ENCODE measurements around the gene GRM8.

GRM8 gene

DNA sequence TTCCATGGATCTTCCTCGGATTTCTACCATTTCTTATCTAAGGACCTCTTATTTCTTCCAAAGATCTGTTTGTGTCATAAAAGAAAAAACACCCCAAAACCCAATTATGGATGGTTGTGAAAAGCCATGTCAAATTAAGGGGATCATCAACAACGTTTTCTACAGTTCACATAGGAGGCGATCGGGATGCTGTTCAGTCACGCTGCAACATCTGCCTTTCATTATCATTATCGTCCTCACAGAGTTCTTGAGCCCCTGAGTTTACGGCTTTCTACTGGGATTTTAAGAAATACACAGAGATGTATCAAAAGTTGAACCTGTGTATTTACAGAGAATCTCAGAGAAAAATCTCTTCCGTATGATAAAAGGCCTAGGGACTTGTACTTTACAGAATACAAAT, 101.4 kb downstream of the GRM8 start:
- Mint-ChIP-seq H3K27ac (no peak overlapping the region), H3K36me3 (ENCODE audit: low read depth) (no peaks in the 10 kb centered on the region), H3K4me3 (no peak overlapping the region), H3K27me3 (ENCODE audit: low read depth) (peaks cover 4% of the 10 kb centered on the region), H3K4me1 (ENCODE audit: low read depth) (no peaks in the 10 kb centered on the region), H3K9me3 (no peaks in the 10 kb centered on the region)

DNA sequence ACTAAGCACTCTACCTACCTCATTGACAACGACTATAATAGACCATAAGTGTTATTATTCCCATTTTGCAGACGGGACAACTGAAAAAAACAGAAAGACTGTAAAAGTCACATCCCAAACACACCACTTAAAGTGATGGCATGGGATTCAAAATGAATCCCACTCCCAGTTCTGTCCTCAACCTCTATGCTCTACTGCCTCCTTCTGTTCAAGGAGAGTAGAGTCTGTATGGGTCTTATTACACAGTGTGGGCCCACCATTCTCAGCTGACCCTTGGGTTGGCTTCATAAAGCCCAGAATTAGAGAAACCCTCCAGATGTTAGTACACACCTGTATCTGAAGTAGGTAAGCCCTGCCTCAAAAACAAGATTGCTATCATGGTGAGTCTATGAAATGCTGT, 102.2 kb downstream of the GRM8 start:
- no peaks in the 10 kb centered on the region for H3K36me3 Mint-ChIP-seq (ENCODE audit: low read depth)
- no peak overlapping the region for H3K4me3 Mint-ChIP-seq

DNA sequence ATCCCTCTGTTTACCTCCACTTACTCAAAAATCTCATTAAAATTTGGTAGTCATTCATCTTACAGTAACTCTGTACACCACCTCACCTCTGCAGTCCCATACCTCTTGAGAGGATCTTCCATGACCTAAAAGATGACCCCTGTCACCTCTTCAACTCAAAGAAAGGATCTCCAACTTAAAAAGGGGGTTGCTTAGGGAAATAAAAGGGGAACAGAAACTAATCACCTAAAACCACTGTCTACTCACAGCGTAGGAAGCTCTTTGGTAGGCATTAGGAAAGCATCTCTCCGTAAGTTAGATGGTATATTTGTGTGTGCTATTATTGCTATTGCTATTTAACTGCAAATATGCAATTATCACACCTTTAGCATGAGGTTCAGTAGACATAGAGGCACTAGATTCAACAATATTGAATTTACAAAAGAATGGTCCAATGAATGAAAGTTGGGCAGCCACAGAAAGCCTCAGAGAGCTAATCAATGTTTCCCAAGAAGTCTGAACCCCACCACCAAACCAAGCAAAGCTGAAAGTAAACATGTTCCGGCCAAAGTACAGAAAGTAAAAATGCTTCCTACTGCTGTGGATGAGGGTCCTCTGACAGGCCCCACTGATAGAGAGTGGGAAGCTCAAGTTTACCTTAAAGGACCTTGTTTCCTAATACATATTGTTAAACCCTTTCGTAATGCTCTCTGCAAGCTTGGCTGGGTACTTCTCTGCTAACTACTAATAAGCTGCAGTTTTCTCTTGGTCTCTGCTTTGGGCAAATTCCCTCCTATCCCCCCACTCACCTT, 105.8 kb downstream of the GRM8 start:
- H3K4me3 Mint-ChIP-seq, result no peak overlapping the region
- H3K27ac Mint-ChIP-seq, result no peak overlapping the region
- H3K27me3 Mint-ChIP-seq (ENCODE audit: low read depth), result peaks cover 4% of the 10 kb centered on the region
- no peaks in the 10 kb centered on the region for H3K36me3 Mint-ChIP-seq (ENCODE audit: low read depth)
- no peaks in the 10 kb centered on the region for H3K4me1 Mint-ChIP-seq (ENCODE audit: low read depth)
- no peaks in the 10 kb centered on the region for H3K9me3 Mint-ChIP-seq

More for the DNA sequence above, 102.2 kb downstream of the GRM8 start:
- Mint-ChIP-seq H3K27ac (no peak overlapping the region), H3K9me3 (no peaks in the 10 kb centered on the region), H3K27me3 (ENCODE audit: low read depth) (peaks cover 4% of the 10 kb centered on the region), H3K4me1 (ENCODE audit: low read depth) (no peaks in the 10 kb centered on the region)

DNA sequence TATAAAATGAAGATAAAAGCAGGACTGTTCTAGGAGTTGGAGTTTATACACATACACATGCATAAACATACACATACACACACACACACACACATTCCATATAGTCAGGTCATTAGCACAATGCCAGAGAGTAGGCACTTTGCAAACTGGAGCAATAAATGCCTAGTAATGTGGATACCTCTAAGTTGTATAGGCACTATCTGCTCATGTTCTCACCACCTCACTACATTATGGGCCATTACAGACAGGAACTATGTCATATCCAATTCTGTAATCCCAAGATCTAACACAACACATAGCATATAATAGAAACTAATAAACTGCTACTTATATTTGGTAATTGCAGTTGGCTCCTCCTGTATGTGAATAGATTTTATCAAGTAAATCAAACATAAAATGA, 115.6 kb downstream of the GRM8 start:
- Mint-ChIP-seq H3K27me3 (ENCODE audit: low read depth) (no peaks in the 10 kb centered on the region), H3K9me3 (no peaks in the 10 kb centered on the region), H3K4me1 (ENCODE audit: low read depth) (no peaks in the 10 kb centered on the region), H3K4me3 (no peak overlapping the region), H3K27ac (no peak overlapping the region), H3K36me3 (ENCODE audit: low read depth) (no peaks in the 10 kb centered on the region)

DNA sequence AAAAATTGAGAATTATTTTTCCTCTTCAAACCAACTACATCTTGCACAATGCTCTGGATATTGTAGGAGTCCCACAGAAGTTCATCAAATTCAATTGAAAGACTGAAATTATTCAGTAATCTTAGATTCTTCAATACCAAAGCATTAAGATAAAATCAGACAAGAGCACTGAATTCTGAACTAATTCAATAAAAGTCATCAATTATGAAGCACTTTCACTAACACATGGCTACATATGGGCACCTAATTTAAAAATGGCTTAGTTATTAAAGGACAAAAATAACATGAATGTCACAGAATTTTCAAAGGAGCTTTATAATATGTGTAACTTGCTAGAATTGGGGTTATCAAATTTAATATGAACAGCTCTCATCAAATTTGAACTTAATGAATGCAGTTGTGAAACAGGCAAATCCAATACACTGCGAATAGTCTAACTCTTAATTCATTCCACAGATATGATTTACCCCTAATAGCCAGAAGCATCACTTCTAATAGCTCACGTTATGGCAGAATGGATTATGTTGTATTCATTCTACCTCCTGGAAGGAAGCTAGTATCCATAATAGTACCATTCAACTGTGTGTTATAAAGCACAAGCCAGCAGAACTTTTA, 116.8 kb downstream of the GRM8 start:
- H3K4me3 Mint-ChIP-seq, result no peak overlapping the region
- no peaks in the 10 kb centered on the region for H3K9me3 Mint-ChIP-seq
- H3K27ac Mint-ChIP-seq, result no peak overlapping the region
- H3K4me1 Mint-ChIP-seq (ENCODE audit: low read depth), result no peaks in the 10 kb centered on the region
- H3K27me3 Mint-ChIP-seq (ENCODE audit: low read depth), result no peaks in the 10 kb centered on the region
- H3K36me3 Mint-ChIP-seq (ENCODE audit: low read depth), result no peaks in the 10 kb centered on the region

DNA sequence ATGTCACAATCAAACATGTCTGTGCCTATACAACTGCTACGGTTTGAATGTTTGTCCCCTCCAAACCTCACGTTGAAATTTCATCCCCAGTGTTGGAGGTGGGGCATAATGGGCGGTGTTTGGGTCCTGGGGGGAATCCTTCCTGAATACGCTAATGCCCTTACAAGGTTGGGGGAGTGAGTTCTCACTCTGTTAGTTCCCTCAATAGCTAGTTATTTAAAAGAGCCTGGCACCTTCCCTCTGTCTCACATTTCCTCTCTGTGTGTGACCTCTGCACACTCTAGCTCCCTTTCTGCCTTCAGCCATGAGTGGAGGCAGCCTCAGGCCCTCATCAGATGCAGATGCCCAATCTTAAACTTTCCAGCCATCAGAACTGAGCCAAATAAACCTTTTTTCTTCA, 129.5 kb downstream of the GRM8 start:
- Mint-ChIP-seq H3K4me3 (no peak overlapping the region), H3K27ac (no peak overlapping the region), H3K9me3 (no peaks in the 10 kb centered on the region), H3K27me3 (ENCODE audit: low read depth) (no peaks in the 10 kb centered on the region), H3K36me3 (ENCODE audit: low read depth) (no peaks in the 10 kb centered on the region), H3K4me1 (ENCODE audit: low read depth) (no peaks in the 10 kb centered on the region)

DNA sequence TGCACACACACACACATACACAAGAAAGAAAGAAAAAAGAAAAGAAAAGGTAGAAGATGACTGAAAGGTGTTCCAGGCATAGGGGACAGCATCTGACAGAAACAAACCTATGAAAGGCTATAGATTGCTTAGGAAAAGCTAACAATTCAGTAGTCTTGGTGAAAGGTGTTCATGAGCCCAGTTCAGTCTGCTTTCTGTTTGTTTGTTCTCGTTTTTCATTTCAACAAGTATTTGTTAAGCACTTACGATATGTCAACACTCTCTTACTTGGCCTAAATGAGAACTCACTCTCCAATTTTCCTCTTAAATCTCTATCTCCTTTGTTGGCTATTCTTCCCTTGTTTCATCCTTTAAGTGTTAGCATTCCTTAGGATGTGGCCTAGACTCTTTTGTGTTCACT, 133.2 kb downstream of the GRM8 start:
- Mint-ChIP-seq H3K27me3 (ENCODE audit: low read depth) (no peaks in the 10 kb centered on the region), H3K9me3 (no peaks in the 10 kb centered on the region), H3K4me3 (no peak overlapping the region), H3K4me1 (ENCODE audit: low read depth) (no peaks in the 10 kb centered on the region), H3K36me3 (ENCODE audit: low read depth) (no peaks in the 10 kb centered on the region), H3K27ac (no peak overlapping the region)

DNA sequence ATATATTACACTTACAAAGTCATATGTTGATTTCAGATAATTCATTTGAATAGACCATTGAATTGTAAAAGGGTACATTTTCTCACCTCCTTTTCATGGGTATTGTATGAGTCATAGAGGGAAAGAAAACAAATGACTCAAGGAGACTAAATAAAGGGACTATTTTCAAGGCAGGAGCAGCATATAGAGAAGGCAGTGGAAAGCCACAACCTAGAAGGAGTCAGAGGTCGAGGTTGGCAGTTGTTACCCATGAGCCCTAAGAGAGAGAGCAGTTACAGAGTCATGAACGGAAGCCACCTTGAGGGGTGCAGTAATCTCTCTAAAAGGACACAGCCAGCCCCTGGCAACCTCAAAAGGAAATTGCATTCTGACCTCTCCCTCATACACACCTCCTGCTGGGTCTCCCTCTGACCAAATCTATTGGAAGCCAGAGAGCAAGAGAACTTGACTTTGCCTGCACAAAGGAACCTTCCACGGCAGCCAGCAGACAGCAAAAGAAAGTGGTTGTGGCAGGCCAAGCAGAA, 137.9 kb downstream of the GRM8 start:
- Mint-ChIP-seq H3K27me3 (ENCODE audit: low read depth) (no peaks in the 10 kb centered on the region), H3K9me3 (no peaks in the 10 kb centered on the region), H3K4me3 (no peak overlapping the region), H3K36me3 (ENCODE audit: low read depth) (no peaks in the 10 kb centered on the region), H3K4me1 (ENCODE audit: low read depth) (no peaks in the 10 kb centered on the region), H3K27ac (no peak overlapping the region)

DNA sequence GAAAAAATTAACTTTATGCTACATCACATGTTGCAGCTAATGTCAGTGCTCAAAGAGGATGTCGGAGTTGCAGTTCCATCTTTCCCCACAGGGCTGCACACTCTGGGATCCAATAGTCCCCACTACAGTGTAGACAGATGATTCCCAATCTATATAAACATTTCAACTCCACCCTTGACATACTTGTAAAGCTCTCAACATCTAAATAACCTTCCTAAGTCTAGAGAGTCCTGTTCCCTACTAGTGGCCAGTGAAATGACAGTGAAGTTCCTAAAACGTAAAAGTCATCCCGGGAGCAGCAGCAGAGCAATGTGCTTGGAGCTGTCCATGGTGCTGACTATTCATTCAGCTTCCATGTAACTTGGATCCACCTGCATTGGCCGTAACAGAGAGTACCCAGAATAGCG, 145.1 kb downstream of the GRM8 start:
- no peaks in the 10 kb centered on the region for H3K4me1 Mint-ChIP-seq (ENCODE audit: low read depth)
- no peaks in the 10 kb centered on the region for H3K9me3 Mint-ChIP-seq
- no peaks in the 10 kb centered on the region for H3K27me3 Mint-ChIP-seq (ENCODE audit: low read depth)
- no peaks in the 10 kb centered on the region for H3K36me3 Mint-ChIP-seq (ENCODE audit: low read depth)
- H3K4me3 Mint-ChIP-seq, result no peak overlapping the region
- H3K27ac Mint-ChIP-seq, result no peak overlapping the region

DNA sequence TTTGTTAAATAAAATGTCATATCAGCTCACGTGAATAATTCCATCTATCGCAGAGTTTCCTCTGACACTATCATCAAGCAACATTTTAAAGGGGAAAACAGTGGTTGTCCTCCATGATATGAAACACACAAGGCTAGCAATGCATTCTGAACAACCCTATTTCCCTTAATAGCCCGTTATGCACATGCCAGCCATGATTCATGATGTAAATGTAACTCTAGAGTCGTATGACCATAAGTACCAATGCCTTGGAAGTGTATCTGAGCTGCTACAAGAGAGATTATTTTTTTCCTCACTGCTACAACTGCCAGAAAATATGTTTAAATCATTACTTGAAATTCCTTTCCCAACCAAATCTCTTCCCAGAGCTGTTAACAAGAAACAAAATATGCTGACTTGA, 159.4 kb downstream of the GRM8 start:
- Mint-ChIP-seq H3K9me3 (no peaks in the 10 kb centered on the region), H3K4me1 (ENCODE audit: low read depth) (no peaks in the 10 kb centered on the region), H3K27me3 (ENCODE audit: low read depth) (no peaks in the 10 kb centered on the region), H3K4me3 (no peak overlapping the region), H3K36me3 (ENCODE audit: low read depth) (no peaks in the 10 kb centered on the region), H3K27ac (no peak overlapping the region)

DNA sequence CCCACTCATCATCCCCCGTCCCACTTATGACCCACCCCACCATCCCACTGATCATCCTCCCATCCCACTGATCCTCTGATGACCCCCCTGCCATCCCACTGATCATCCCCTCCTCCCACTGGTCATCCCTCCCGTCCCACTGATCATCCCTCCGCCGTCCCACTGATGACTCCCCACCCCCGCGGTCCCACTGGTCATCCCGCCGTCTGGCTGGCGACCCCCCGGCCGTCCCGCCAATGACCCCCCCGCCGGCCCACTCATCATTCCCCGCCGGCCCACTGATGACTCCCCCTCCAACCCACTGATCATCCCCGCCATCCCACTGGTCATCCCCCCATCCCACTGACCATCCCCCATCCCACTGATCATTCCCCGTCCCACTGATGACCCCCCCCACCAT, 161.1 kb downstream of the GRM8 start:
- H3K27me3 Mint-ChIP-seq (ENCODE audit: low read depth), result no peaks in the 10 kb centered on the region
- no peak overlapping the region for H3K27ac Mint-ChIP-seq
- H3K9me3 Mint-ChIP-seq, result no peaks in the 10 kb centered on the region
- no peaks in the 10 kb centered on the region for H3K4me1 Mint-ChIP-seq (ENCODE audit: low read depth)
- H3K36me3 Mint-ChIP-seq (ENCODE audit: low read depth), result no peaks in the 10 kb centered on the region
- H3K4me3 Mint-ChIP-seq, result no peak overlapping the region

DNA sequence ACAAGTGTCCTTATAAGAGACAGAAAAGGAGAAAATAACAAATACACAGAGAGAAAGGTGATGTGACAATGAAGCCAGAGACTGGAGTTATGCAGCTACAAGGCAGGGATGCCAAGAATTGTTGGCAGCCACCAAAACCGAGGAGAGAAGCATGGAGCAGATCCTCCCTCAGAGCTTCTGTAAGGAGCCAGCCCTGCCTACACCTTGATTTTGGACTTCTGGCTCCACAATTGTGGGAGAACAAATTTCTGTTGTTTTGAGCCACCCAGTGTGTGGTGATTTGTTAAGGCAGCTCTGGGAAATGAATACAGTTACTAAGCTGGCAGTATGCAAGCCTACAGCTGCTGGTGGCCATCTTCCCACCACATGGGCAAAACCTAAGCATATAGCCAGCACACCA, 163.6 kb downstream of the GRM8 start:
- Mint-ChIP-seq H3K4me1 (ENCODE audit: low read depth) (no peaks in the 10 kb centered on the region), H3K9me3 (no peaks in the 10 kb centered on the region), H3K4me3 (no peak overlapping the region), H3K36me3 (ENCODE audit: low read depth) (no peaks in the 10 kb centered on the region), H3K27ac (no peak overlapping the region), H3K27me3 (ENCODE audit: low read depth) (no peaks in the 10 kb centered on the region)

DNA sequence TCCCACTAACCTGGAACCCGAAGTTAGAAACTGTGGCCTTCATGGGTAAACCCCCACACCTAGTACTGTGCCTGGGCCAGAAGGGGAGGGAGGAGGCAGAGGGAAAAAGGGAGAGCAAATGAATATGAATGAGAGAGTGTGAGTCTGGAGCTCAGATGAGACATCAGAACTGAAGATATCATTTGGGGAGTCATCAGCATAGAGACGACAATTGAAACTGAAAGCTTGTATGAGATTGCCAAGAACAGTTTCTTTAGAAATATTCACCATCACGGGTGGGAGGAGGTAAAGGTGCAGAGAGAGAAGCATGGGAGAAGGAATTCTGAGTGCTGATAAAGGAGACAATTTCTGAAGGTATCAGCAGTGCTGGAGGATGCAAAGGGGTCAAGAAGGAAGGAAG, 171.2 kb downstream of the GRM8 start:
- H3K4me3 Mint-ChIP-seq, result no peak overlapping the region
- no peaks in the 10 kb centered on the region for H3K27me3 Mint-ChIP-seq (ENCODE audit: low read depth)

DNA sequence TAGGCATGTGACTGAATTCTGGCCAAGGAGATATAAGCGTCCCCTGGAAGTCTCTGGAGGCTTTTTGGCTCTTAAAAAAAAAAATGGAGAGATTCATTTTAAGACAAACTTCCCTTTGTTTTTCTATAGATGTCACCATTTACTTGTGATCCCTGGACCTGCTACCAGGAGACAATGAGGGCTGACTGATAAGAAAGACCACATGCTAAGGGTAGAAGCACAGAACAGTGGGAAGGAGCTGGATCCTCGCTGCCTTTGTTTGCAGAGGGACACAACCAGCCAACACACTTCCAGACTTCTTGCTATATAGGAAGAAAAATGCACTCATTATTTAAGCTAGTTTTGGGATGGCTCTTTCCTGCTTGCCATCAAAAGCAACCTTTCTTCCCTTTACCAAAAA, 172.2 kb downstream of the GRM8 start:
- no peaks in the 10 kb centered on the region for H3K9me3 Mint-ChIP-seq
- no peak overlapping the region for H3K27ac Mint-ChIP-seq
- no peaks in the 10 kb centered on the region for H3K27me3 Mint-ChIP-seq (ENCODE audit: low read depth)
- H3K4me3 Mint-ChIP-seq, result no peak overlapping the region
- no peaks in the 10 kb centered on the region for H3K36me3 Mint-ChIP-seq (ENCODE audit: low read depth)
- no peaks in the 10 kb centered on the region for H3K4me1 Mint-ChIP-seq (ENCODE audit: low read depth)

More for the DNA sequence above, 171.2 kb downstream of the GRM8 start:
- Mint-ChIP-seq H3K9me3 (no peaks in the 10 kb centered on the region), H3K27ac (no peak overlapping the region), H3K4me1 (ENCODE audit: low read depth) (no peaks in the 10 kb centered on the region), H3K36me3 (ENCODE audit: low read depth) (no peaks in the 10 kb centered on the region)

DNA sequence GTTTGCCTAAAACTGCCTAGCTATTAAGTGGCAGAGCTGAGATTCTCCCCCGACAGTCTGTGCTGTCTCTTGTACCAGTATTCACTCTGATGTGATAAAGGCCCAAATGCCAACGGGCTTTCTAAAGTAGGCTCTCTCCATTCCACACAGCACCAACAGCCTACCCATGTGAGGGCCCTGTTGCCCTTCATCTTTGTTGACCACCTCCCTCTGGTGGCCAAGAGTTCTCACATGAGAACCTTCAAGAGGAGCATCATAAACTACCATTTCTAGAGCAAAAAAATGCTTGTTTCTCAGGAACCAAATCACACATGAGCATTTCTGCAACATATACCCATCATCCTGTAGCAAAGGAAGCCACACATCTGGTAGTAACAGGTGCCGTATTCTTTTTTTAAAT, 185.8 kb downstream of the GRM8 start:
- H3K4me1 Mint-ChIP-seq (ENCODE audit: low read depth), result no peaks in the 10 kb centered on the region
- no peak overlapping the region for H3K27ac Mint-ChIP-seq
- no peak overlapping the region for H3K4me3 Mint-ChIP-seq
- H3K9me3 Mint-ChIP-seq, result peaks cover 13% of the 10 kb centered on the region
- H3K27me3 Mint-ChIP-seq (ENCODE audit: low read depth), result no peaks in the 10 kb centered on the region
- no peaks in the 10 kb centered on the region for H3K36me3 Mint-ChIP-seq (ENCODE audit: low read depth)

Measured in T-helper 1 cell treated with Interleukin-12 subunit alpha and Interleukin-12 subunit beta and Interleukin-4 antibody, amounts not matched to agents 30 μg/mL and 1 μg/mL, for 36 hours (primary cell).